ENCODE data around the gene CDH23.

DNA sequence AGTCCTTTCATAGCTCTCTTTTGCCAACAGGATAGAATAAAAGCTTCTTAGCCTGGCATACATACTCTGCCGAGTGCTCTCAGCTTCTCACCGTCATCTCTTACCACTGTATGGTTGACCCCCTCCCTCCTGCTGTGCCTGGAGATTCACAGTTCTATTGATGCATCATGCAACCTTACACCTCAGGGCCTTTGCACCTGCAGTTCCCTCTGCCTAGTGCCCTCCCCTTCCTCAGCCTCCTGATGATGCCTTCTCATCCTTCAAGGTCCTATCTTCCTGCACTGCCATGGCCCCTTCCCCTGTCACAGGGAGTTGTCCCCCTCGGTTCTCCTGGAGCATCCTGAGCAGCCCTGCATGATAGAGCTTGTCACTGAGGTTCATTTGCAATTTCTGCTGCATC is 81.5 kb downstream of the CDH23 start:
- TF ChIP-seq POLR2A (IDR thresholded peaks at IDR 0.05) = no peak
- TF ChIP-seq, protein P1, sequence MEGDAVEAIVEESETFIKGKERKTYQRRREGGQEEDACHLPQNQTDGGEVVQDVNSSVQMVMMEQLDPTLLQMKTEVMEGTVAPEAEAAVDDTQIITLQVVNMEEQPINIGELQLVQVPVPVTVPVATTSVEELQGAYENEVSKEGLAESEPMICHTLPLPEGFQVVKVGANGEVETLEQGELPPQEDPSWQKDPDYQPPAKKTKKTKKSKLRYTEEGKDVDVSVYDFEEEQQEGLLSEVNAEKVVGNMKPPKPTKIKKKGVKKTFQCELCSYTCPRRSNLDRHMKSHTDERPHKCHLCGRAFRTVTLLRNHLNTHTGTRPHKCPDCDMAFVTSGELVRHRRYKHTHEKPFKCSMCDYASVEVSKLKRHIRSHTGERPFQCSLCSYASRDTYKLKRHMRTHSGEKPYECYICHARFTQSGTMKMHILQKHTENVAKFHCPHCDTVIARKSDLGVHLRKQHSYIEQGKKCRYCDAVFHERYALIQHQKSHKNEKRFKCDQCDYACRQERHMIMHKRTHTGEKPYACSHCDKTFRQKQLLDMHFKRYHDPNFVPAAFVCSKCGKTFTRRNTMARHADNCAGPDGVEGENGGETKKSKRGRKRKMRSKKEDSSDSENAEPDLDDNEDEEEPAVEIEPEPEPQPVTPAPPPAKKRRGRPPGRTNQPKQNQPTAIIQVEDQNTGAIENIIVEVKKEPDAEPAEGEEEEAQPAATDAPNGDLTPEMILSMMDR (IDR thresholded peaks at IDR 0.05) = no peak

Data from adrenal gland (tissue), 5 donors.